ENCODE measurements around the gene ABTB1.

The ABTB1 gene

GRCh38 chr3:127658234-127658633 is 14.5 kb upstream of the ABTB1 start:
- Mint-ChIP-seq H3K9me3 (no peaks in the 10 kb centered on the region), H3K27ac (no peak overlapping the region), H3K4me1 (no peaks in the 10 kb centered on the region), H3K36me3 (peaks cover 4% of the 10 kb centered on the region), H3K4me3 (no peak overlapping the region), H3K27me3 (peaks cover 2% of the 10 kb centered on the region)
- DNase-seq (ENCODE audit: low spot score in 2 of 2) (no peak), ATAC-seq (ENCODE audit: low read depth) (no peak)

DNA sequence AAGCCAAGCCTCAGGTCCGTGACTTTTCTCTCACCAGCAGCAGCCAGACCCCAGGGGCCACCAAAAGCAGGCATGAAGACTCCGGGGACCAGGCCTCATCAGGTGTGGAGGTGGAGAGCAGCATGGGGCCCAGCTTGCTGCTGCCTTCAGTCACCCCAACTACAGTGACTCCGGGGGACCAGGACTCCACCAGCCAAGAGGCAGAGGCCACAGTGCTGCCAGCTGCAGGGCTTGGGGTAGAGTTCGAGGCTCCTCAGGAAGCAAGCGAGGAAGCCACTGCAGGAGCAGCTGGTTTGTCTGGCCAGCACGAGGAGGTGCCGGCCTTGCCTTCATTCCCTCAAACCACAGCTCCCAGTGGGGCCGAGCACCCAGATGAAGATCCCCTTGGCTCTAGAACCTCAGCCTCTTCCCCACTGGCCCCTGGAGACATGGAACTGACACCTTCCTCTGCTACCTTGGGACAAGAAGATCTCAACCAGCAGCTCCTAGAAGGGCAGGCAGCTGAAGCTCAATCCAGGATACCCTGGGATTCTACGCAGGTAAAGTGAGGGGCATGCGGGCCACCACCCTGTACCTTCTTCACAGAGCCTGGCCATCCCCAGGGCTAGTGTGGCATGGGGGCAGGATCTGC is 12.0 kb upstream of the ABTB1 start:
- Mint-ChIP-seq H3K27ac (no peak overlapping the region), H3K9me3 (no peaks in the 10 kb centered on the region), H3K4me3 (no peak overlapping the region), H3K36me3 (peaks cover 4% of the 10 kb centered on the region), H3K27me3 (peaks cover 2% of the 10 kb centered on the region), H3K4me1 (no peaks in the 10 kb centered on the region)
- ATAC-seq (ENCODE audit: low read depth) (no peak), DNase-seq (ENCODE audit: low spot score in 2 of 2) (no peak)

- ATAC-seq (ENCODE audit: low read depth) (no peak), DNase-seq (ENCODE audit: low spot score in 2 of 2) (no peak)
- H3K27me3 Mint-ChIP-seq = peaks cover 2% of the 10 kb centered on the region
- H3K36me3 Mint-ChIP-seq = peaks cover 4% of the 10 kb centered on the region
- H3K4me1 Mint-ChIP-seq = no peaks in the 10 kb centered on the region
- no peaks in the 10 kb centered on the region for H3K9me3 Mint-ChIP-seq
- H3K4me3 Mint-ChIP-seq = no peak overlapping the region
- no peak overlapping the region for H3K27ac Mint-ChIP-seq
Observed at GRCh38 chr3:127661600-127661999, 11.2 kb upstream of the ABTB1 start.

GRCh38 chr3:127662001-127662469 is 10.7 kb upstream of the ABTB1 start:
- Mint-ChIP-seq H3K27me3 (peaks cover 2% of the 10 kb centered on the region), H3K36me3 (peaks cover 4% of the 10 kb centered on the region), H3K9me3 (no peaks in the 10 kb centered on the region), H3K4me1 (no peaks in the 10 kb centered on the region), H3K27ac (no peak overlapping the region), H3K4me3 (no peak overlapping the region)
- no peak for DNase-seq (ENCODE audit: low spot score in 2 of 2)
- no peak for ATAC-seq (ENCODE audit: low read depth)

- DNase-seq (ENCODE audit: low spot score in 2 of 2) (no peak), ATAC-seq (ENCODE audit: low read depth) (no peak)
- no peaks in the 10 kb centered on the region for H3K4me1 Mint-ChIP-seq
- H3K27me3 Mint-ChIP-seq = peaks cover 2% of the 10 kb centered on the region
- no peaks in the 10 kb centered on the region for H3K9me3 Mint-ChIP-seq
- H3K36me3 Mint-ChIP-seq = peaks cover 4% of the 10 kb centered on the region
- no peak overlapping the region for H3K27ac Mint-ChIP-seq
- H3K4me3 Mint-ChIP-seq = no peak overlapping the region
Observed at GRCh38 chr3:127663151-127663550, 9.6 kb upstream of the ABTB1 start.

DNA sequence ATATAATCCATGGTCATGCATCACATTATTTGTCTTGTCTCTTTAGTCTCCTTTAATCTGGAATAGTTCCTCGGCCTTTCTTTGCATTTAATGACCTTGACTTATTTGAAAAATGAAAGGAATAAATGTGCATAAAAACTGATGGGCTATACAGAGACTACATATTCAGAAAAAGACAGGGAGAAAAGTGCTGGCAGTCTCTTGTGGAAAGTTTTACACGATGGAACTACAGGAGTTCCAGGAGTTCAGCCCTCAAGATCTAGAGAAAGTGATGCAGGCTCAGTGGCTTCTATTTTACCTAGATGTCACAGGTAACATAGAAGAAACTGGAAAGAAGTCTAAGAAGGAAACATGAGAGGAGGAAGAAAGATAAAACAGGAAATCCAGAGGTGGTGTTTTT is 7.6 kb upstream of the ABTB1 start:
- Mint-ChIP-seq H3K36me3 (peaks cover 6% of the 10 kb centered on the region), H3K4me3 (no peak overlapping the region), H3K4me1 (no peaks in the 10 kb centered on the region), H3K27ac (no peak overlapping the region), H3K9me3 (no peaks in the 10 kb centered on the region), H3K27me3 (peaks cover 2% of the 10 kb centered on the region)
- no peak for DNase-seq (ENCODE audit: low spot score in 2 of 2)
- ATAC-seq (ENCODE audit: low read depth) = no peak

- ATAC-seq (ENCODE audit: low read depth) (no peak), DNase-seq (ENCODE audit: low spot score in 2 of 2) (no peak)
- Mint-ChIP-seq H3K9me3 (no peaks in the 10 kb centered on the region), H3K36me3 (peaks cover 2% of the 10 kb centered on the region), H3K4me3 (no peak overlapping the region), H3K27ac (no peak overlapping the region), H3K4me1 (no peaks in the 10 kb centered on the region), H3K27me3 (no peaks in the 10 kb centered on the region)
Observed at GRCh38 chr3:127665586-127665985, 7.2 kb upstream of the ABTB1 start.

DNA sequence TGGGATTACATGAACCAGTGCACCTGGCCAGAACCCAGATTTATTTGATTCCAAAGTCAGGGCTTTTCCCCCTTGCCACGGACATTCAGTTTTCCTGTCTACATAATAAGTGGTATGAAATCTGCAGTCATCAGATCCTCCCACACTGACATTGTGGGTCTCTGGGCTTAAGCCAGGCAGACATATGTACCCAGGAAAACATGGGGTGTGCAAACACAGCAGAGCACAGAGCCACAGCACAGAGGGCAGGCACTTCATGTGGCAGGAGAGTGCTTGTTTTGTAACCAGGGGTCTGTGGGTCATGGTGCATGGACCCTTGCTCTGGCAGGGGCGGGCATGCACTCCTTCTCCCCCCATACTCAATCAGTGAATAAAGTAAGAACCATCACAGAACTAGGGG is 6.1 kb upstream of the ABTB1 start:
- Mint-ChIP-seq H3K9me3 (no peaks in the 10 kb centered on the region), H3K4me3 (no peak overlapping the region), H3K4me1 (peaks cover 2% of the 10 kb centered on the region), H3K27ac (no peak overlapping the region), H3K36me3 (peaks cover 2% of the 10 kb centered on the region), H3K27me3 (no peaks in the 10 kb centered on the region)
- no peak for DNase-seq (ENCODE audit: low spot score in 2 of 2)
- ATAC-seq (ENCODE audit: low read depth) = no peak

GRCh38 chr3:127667119-127667681 is 5.6 kb upstream of the ABTB1 start:
- H3K27ac Mint-ChIP-seq = no peak overlapping the region
- no peaks in the 10 kb centered on the region for H3K9me3 Mint-ChIP-seq
- ATAC-seq (ENCODE audit: low read depth) = no peak
- no peak for DNase-seq (ENCODE audit: low spot score in 2 of 2)
- H3K4me3 Mint-ChIP-seq = no peak overlapping the region
- peaks cover 2% of the 10 kb centered on the region for H3K36me3 Mint-ChIP-seq
- H3K27me3 Mint-ChIP-seq = no peaks in the 10 kb centered on the region
- peaks cover 4% of the 10 kb centered on the region for H3K4me1 Mint-ChIP-seq

GRCh38 chr3:127668906-127669305 is 3.8 kb upstream of the ABTB1 start:
- Mint-ChIP-seq H3K27ac (no peak overlapping the region), H3K4me1 (peaks cover 10% of the 10 kb centered on the region), H3K36me3 (peaks cover 2% of the 10 kb centered on the region), H3K27me3 (no peaks in the 10 kb centered on the region), H3K9me3 (no peaks in the 10 kb centered on the region), H3K4me3 (no peak overlapping the region)
- DNase-seq (ENCODE audit: low spot score in 2 of 2) = no peak
- ATAC-seq (ENCODE audit: low read depth) = no peak

DNA sequence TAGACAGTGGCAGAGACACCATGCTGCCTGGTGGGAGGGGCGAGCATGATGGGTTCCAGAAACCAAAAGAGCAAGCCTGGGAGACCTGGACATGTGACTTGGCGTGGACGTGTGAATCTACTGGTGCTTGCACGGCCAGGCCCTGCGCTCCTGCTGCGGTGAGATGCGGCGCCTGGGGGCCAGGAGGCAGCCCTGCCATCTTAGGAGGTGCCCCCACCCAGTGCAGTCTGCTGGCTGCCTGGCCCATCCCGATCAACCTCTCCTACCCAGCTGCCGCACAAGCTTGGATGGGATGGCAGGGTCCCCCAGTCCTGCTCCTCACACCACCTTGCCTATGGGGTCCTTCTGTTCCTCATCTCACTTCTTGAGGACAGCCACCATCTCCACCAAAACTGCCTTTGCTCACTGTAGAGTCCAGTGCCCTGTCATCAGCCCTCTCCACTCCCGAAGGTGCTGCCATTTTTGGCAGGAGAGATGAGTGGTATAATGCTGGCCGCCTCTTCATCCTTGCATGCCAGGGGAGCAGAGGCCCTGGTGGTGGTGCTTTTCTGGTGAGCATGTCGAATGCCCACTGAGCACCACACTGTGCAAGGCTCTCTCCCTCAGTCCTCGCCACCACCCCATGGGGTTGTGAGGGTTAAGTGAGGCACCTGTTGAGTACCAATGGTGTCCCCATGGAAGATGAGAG is 3.1 kb upstream of the ABTB1 start:
- H3K27ac Mint-ChIP-seq = no peak overlapping the region
- DNase-seq (ENCODE audit: low spot score in 2 of 2) (no peak), ATAC-seq (ENCODE audit: low read depth) (no peak)
- H3K36me3 Mint-ChIP-seq = peaks cover 2% of the 10 kb centered on the region
- H3K4me3 Mint-ChIP-seq = no peak overlapping the region
- no peaks in the 10 kb centered on the region for H3K27me3 Mint-ChIP-seq
- H3K9me3 Mint-ChIP-seq = no peaks in the 10 kb centered on the region
- H3K4me1 Mint-ChIP-seq = peaks cover 18% of the 10 kb centered on the region

- Mint-ChIP-seq H3K4me3 (no peak overlapping the region), H3K27me3 (no peaks in the 10 kb centered on the region), H3K9me3 (no peaks in the 10 kb centered on the region), H3K4me1 (peaks cover 21% of the 10 kb centered on the region), H3K27ac (no peak overlapping the region), H3K36me3 (peaks cover 4% of the 10 kb centered on the region)
- DNase-seq (ENCODE audit: low spot score in 2 of 2) (no peak), ATAC-seq (ENCODE audit: low read depth) (no peak)
Observed at GRCh38 chr3:127670229-127670559, 2.6 kb upstream of the ABTB1 start.

DNA sequence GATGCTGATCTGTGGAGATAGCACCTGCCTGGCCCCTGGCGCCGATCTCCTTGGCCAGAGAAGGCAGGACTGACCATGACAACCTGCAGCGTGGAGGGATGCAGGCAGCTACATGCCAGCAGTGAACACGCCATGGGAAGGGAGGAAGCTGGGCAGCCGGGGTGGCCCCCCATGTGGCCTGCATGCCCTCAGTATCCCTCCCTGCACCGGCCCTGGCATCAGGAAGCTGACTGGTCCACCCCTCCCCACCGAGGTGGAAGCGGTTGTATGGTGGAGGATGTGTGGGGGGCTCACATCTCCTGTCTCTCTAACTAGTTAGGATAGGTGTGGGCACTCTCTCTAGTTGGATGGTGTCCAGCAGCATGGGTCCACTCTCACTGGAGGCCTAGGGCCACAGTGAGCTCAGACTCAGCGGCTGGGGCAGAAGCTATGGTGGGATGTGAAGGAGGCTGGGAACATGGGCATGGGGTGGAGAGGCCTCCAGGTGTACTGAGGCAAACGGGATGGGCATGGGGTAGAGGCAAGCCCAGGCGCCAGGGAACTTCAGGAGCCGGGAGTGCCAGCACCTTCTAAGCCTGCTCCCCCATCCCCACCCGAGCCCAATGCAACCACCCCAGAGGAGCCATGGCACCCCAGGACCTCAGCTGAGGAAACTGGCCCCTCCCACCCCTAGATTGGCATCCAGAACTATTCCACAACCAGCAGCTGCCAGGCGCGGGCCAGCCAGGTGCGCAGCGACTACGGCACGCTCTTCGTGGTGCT is 1.8 kb upstream of the ABTB1 start:
- Mint-ChIP-seq H3K36me3 (peaks cover 5% of the 10 kb centered on the region), H3K27me3 (no peaks in the 10 kb centered on the region), H3K27ac (peak overlapping the region; percentile 64), H3K4me3 (peak overlapping the region; percentile 98), H3K9me3 (no peaks in the 10 kb centered on the region), H3K4me1 (peaks cover 26% of the 10 kb centered on the region)
- ATAC-seq (ENCODE audit: low read depth) (no peak), DNase-seq (ENCODE audit: low spot score in 2 of 2) (no peak)

All from memory B cell (primary cell).